ENCODE data around the gene OR8K1.

Gene OR8K1

GRCh38 chr11:56331861-56332491, 13.9 kb upstream of the OR8K1 start:
- H2AFZ ChIP-seq (ENCODE audit: low read depth, low read length) = no peak overlapping the region

GRCh38 chr11:56333156-56333555, 12.7 kb upstream of the OR8K1 start:
- Histone ChIP-seq H3K9me3 (ENCODE audit: insufficient read depth, low read length, severe bottlenecking) (no peaks in the 10 kb centered on the region), H3K9ac (ENCODE audit: low read depth, low read length) (no peak overlapping the region), H3K4me2 (ENCODE audit: insufficient read depth, low read length) (no peak overlapping the region), H4K20me1 (ENCODE audit: insufficient read depth, low read length) (no peaks in the 10 kb centered on the region), H3K4me3 (ENCODE audit: low read depth in 1 of 2, low read length in 2 of 2) (no peak overlapping the region), H3K4me1 (ENCODE audit: insufficient read depth, low read length) (no peaks in the 10 kb centered on the region), H2AFZ (ENCODE audit: low read depth, low read length) (no peak overlapping the region), H3K79me2 (ENCODE audit: insufficient read depth, low read length) (no peaks in the 10 kb centered on the region), H3K27me3 (ENCODE audit: insufficient read depth, low read length, poor library complexity) (no peaks in the 10 kb centered on the region), H3K27ac (ENCODE audit: low read length) (no peak overlapping the region), H3K36me3 (ENCODE audit: insufficient read depth, low read length) (no peaks in the 10 kb centered on the region)
- ATAC-seq (ENCODE audit: insufficient read depth, low read depth) = no peak
- no peak for DNase-seq
- TF ChIP-seq CTCF (IDR thresholded peaks at IDR 0.05; ENCODE audit: borderline replicate concordance, extremely low read depth, low read length, poor library complexity, severe bottlenecking) (no peak), EZH2 (IDR thresholded peaks at IDR 0.05; ENCODE audit: borderline replicate concordance, low read depth, low read length, severe bottlenecking) (no peak)

More at GRCh38 chr11:56331861-56332491, 13.9 kb upstream of the OR8K1 start:
- H3K9ac ChIP-seq (ENCODE audit: low read depth, low read length) = no peak overlapping the region
- no peak overlapping the region for H3K4me3 ChIP-seq (ENCODE audit: low read depth in 1 of 2, low read length in 2 of 2)
- no peaks in the 10 kb centered on the region for H3K4me1 ChIP-seq (ENCODE audit: insufficient read depth, low read length)
- no peaks in the 10 kb centered on the region for H3K79me2 ChIP-seq (ENCODE audit: insufficient read depth, low read length)
- H3K4me2 ChIP-seq (ENCODE audit: insufficient read depth, low read length) = no peak overlapping the region
- DNase-seq = no peak
- H4K20me1 ChIP-seq (ENCODE audit: insufficient read depth, low read length) = no peaks in the 10 kb centered on the region
- no peaks in the 10 kb centered on the region for H3K36me3 ChIP-seq (ENCODE audit: insufficient read depth, low read length)
- TF ChIP-seq EZH2 (IDR thresholded peaks at IDR 0.05; ENCODE audit: borderline replicate concordance, low read depth, low read length, severe bottlenecking) (no peak), CTCF (IDR thresholded peaks at IDR 0.05; ENCODE audit: borderline replicate concordance, extremely low read depth, low read length, poor library complexity, severe bottlenecking) (no peak)
- H3K27me3 ChIP-seq (ENCODE audit: insufficient read depth, low read length, poor library complexity) = no peaks in the 10 kb centered on the region
- no peak overlapping the region for H3K27ac ChIP-seq (ENCODE audit: low read length)
- H3K9me3 ChIP-seq (ENCODE audit: insufficient read depth, low read length, severe bottlenecking) = no peaks in the 10 kb centered on the region
- no peak for ATAC-seq (ENCODE audit: insufficient read depth, low read depth)

GRCh38 chr11:56340289-56340688, 5.5 kb upstream of the OR8K1 start:
- no peaks in the 10 kb centered on the region for H3K27me3 ChIP-seq (ENCODE audit: insufficient read depth, low read length, poor library complexity)
- ATAC-seq (ENCODE audit: insufficient read depth, low read depth) (no peak), DNase-seq (no peak)
- no peaks in the 10 kb centered on the region for H3K79me2 ChIP-seq (ENCODE audit: insufficient read depth, low read length)
- no peak overlapping the region for H3K27ac ChIP-seq (ENCODE audit: low read length)
- no peak for TF ChIP-seq CTCF (IDR thresholded peaks at IDR 0.05; ENCODE audit: borderline replicate concordance, extremely low read depth, low read length, poor library complexity, severe bottlenecking)
- TF ChIP-seq EZH2 (IDR thresholded peaks at IDR 0.05; ENCODE audit: borderline replicate concordance, low read depth, low read length, severe bottlenecking) = no peak
- no peak overlapping the region for H3K4me3 ChIP-seq (ENCODE audit: low read depth in 1 of 2, low read length in 2 of 2)
- no peaks in the 10 kb centered on the region for H4K20me1 ChIP-seq (ENCODE audit: insufficient read depth, low read length)
- H3K4me2 ChIP-seq (ENCODE audit: insufficient read depth, low read length) = no peak overlapping the region
- no peak overlapping the region for H2AFZ ChIP-seq (ENCODE audit: low read depth, low read length)
- H3K4me1 ChIP-seq (ENCODE audit: insufficient read depth, low read length) = no peaks in the 10 kb centered on the region
- H3K9ac ChIP-seq (ENCODE audit: low read depth, low read length) = no peak overlapping the region
- no peaks in the 10 kb centered on the region for H3K36me3 ChIP-seq (ENCODE audit: insufficient read depth, low read length)
- no peaks in the 10 kb centered on the region for H3K9me3 ChIP-seq (ENCODE audit: insufficient read depth, low read length, severe bottlenecking)
